AG04449 (cell line): ENCODE measurements around the gene RHBG.
"Not testable (repeated sequence)": the region's sequence is repeated elsewhere in the genome, so short reads cannot be mapped to it uniquely, and the experiment has no call there.

Source experiments
- CTCF ChIA-PET: fragments of 350-600 bp; formaldehyde crosslinking; extraction: SDS; loops from one replicate; lab custom pipeline; 2021; ENCODE audit warnings: antibody characterized with exemption; lab: Yijun Ruan, JAX
- POLR2A ChIA-PET: fragments of 400-600, 350-600 bp; formaldehyde crosslinking; extraction: SDS; loops from one replicate; lab custom pipeline; 2020; ENCODE audit warnings: antibody characterized with exemption, inconsistent platforms; lab: Yijun Ruan, JAX
- DNase-seq: peaks from one replicate; pipeline ENCODE4 v3.0.0-alpha.2; 2010; ENCODE audit warnings: low read depth, low spot score
- H3K4me3 ChIP-seq: 2 replicates; pipeline ENCODE4 v1.5.1; 2011; ENCODE audit warnings: low read depth, mild to moderate bottlenecking, control low read depth, low read length
- TF ChIP-seq, protein P1 (sequence below): IDR thresholded peaks from one replicate; pipeline ENCODE4 v1.5.1; 2011; ENCODE audit warnings: mild to moderate bottlenecking, moderate library complexity, low read length, control low read depth, inconsistent platforms; ENCODE audit not compliant: insufficient read depth; ENCODE audit errors: missing control alignments

Gene RHBG

GRCh38 chr1:156337052-156337887 lies 31.7 kb upstream of the RHBG start:
- ChIA-PET CTCF (interaction anchor here (0.5 to 7.7 kb wide), 15 partner anchors 8 to 109 kb away, joined by 3 to 78 read pairs (median 3); no protein-coding TSS in a partner anchor), POLR2A (interaction anchor here (0.9 kb wide), 1 partner anchor 18 kb away, joined by 3 read pairs; no protein-coding TSS in a partner anchor)
- TF ChIP-seq, protein P1, sequence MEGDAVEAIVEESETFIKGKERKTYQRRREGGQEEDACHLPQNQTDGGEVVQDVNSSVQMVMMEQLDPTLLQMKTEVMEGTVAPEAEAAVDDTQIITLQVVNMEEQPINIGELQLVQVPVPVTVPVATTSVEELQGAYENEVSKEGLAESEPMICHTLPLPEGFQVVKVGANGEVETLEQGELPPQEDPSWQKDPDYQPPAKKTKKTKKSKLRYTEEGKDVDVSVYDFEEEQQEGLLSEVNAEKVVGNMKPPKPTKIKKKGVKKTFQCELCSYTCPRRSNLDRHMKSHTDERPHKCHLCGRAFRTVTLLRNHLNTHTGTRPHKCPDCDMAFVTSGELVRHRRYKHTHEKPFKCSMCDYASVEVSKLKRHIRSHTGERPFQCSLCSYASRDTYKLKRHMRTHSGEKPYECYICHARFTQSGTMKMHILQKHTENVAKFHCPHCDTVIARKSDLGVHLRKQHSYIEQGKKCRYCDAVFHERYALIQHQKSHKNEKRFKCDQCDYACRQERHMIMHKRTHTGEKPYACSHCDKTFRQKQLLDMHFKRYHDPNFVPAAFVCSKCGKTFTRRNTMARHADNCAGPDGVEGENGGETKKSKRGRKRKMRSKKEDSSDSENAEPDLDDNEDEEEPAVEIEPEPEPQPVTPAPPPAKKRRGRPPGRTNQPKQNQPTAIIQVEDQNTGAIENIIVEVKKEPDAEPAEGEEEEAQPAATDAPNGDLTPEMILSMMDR, result no peak
- H3K4me3 ChIP-seq, result peak overlapping the region; percentile 97
- DNase-seq, result no peak

- DNase-seq, result no peak
- TF ChIP-seq, protein P1, result peak; percentile 7
- POLR2A ChIA-PET, result interaction anchor here (0.9 kb wide), 1 partner anchor 19 kb away, joined by 3 read pairs; no protein-coding TSS in a partner anchor
- CTCF ChIA-PET, result interaction anchor here (0.5 to 7.7 kb wide), 6 partner anchors 9 to 108 kb away, joined by 3 to 78 read pairs (median 3); no protein-coding TSS in a partner anchor
- H3K4me3 ChIP-seq, result peak overlapping the region; percentile 97
These were observed 31.2 kb upstream of the RHBG start for GRCh38 chr1:156337888-156338179.

- H3K4me3 ChIP-seq, result peak within 1 kb of the TSS; percentile 97
- ChIA-PET CTCF (interaction anchor here (0.5 to 7.7 kb wide), 6 partner anchors 9 to 107 kb away, joined by 3 to 78 read pairs (median 3); no protein-coding TSS in a partner anchor), POLR2A (interaction anchor here (0.9 kb wide), 1 partner anchor 19 kb away, joined by 3 read pairs; no protein-coding TSS in a partner anchor)
- TF ChIP-seq, protein P1, result no peak
- DNase-seq, result peak; percentile 99
These were observed 30.6 kb upstream of the RHBG start, which contains the start of the genes CCT3 and TSACC for GRCh38 chr1:156338180-156338976. TSS of gene CCT3 (minus strand) at chr1:156338292. CDS start at chr1:156338184, 108 bp downstream. TSS of gene TSACC (plus strand) at chr1:156338526. CDS start at chr1:156339758, 1,232 bp downstream.

- ChIA-PET POLR2A (no interaction called here), CTCF (interaction anchor here (0.8 to 3.2 kb wide), 4 partner anchors 9 to 103 kb away, joined by 4 to 27 read pairs (median 5); no protein-coding TSS in a partner anchor)
- no peak for DNase-seq
- no peak overlapping the region for H3K4me3 ChIP-seq
- TF ChIP-seq, protein P1, result no peak
These were observed 26.6 kb upstream of the RHBG start for GRCh38 chr1:156342166-156342955.

GRCh38 chr1:156344409-156344808 lies 24.6 kb upstream of the RHBG start:
- POLR2A ChIA-PET, result no interaction called here
- CTCF ChIA-PET, result interaction anchor here (0.9 to 5.9 kb wide), 5 partner anchors 8 to 248 kb away, joined by 3 to 82 read pairs (median 4); no protein-coding TSS in a partner anchor
- TF ChIP-seq, protein P1, result no peak
- H3K4me3 ChIP-seq, result no peak overlapping the region
- DNase-seq, result no peak

- CTCF ChIA-PET, result interaction anchor here (0.7 to 5.9 kb wide), 4 partner anchors 9 to 100 kb away, joined by 3 to 82 read pairs (median 4); no protein-coding TSS in a partner anchor
- DNase-seq, POLR2A ChIA-PET, H3K4me3 ChIP-seq: not testable (repeated sequence)
These were observed 23.0 kb upstream of the RHBG start for GRCh38 chr1:156346035-156346434.
